ENCODE results near the gene RASA2.

RASA2 gene

DNA sequence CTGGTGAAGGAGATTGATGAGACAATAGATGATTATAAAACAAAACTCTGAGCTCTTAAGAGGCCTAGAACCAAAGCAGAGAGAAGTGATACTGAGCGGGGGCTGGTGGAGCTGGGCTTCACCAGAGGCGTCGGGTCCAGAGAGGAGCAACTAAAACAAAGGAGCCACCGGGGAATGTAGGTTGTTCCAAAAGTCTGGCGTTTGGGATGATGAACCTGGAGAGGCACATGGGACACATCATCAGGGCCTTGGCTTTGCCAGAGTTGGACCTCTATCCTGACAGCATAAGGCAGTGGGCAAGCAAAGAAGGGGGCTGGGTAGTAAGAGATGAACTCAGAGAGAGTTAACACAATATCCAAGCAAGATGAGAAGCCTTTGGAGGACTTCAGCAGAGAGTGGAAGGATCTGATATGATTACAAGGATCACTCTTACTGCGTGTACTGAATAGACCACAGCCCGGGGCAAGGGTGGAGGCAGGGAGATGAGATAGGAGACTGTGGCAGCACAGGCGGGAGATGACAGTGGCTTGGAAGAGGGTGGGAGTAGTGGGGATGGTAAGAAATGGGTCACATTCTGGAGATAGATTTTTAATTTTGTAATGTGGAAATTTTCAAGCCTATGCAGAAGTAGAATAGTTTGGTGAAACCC is 36.0 kb upstream of the RASA2 start:
- no peaks in the 10 kb centered on the region for H3K36me3 ChIP-seq (ENCODE audit: insufficient read depth, low read length)
- H3K79me2 ChIP-seq (ENCODE audit: insufficient read depth, low read length): no peaks in the 10 kb centered on the region
- no peaks in the 10 kb centered on the region for H4K20me1 ChIP-seq (ENCODE audit: insufficient read depth, low read length, poor library complexity, severe bottlenecking)
- H2AFZ ChIP-seq (ENCODE audit: low read length): no peak overlapping the region
- peaks cover 13% of the 10 kb centered on the region for H3K4me1 ChIP-seq (ENCODE audit: insufficient read depth, low read length, poor library complexity, severe bottlenecking)
- TF ChIP-seq CTCF (conservative IDR thresholded peaks at IDR 0.05; ENCODE audit: low read length) (no peak), EZH2phosphoT487 (IDR thresholded peaks at IDR 0.05; ENCODE audit: borderline replicate concordance) (no peak)
- no peaks in the 10 kb centered on the region for H3F3A ChIP-seq (ENCODE audit: low read depth)
- no peaks in the 10 kb centered on the region for H3K9me3 ChIP-seq (ENCODE audit: insufficient read depth, low read depth, low read length)
- H3K4me2 ChIP-seq (ENCODE audit: low read depth, low read length, poor library complexity, severe bottlenecking): no peak overlapping the region
- H3K9me2 ChIP-seq (replicated peaks; ENCODE audit: low read depth, low read length): no peaks in the 10 kb centered on the region
- H3K27me3 ChIP-seq (ENCODE audit: insufficient read depth, low read length, poor library complexity, severe bottlenecking): no peaks in the 10 kb centered on the region
- H3K9ac ChIP-seq (ENCODE audit: low read depth, low read length, poor library complexity, severe bottlenecking): no peak overlapping the region
- no peak overlapping the region for H3K4me3 ChIP-seq (ENCODE audit: low read length, poor library complexity, severe bottlenecking)

GRCh38 chr3:141452045-141452444 is 34.8 kb upstream of the RASA2 start:
- Histone ChIP-seq H3F3A (ENCODE audit: low read depth) (no peaks in the 10 kb centered on the region), H3K9me3 (ENCODE audit: insufficient read depth, low read depth, low read length) (no peaks in the 10 kb centered on the region), H3K4me1 (ENCODE audit: insufficient read depth, low read length, poor library complexity, severe bottlenecking) (peaks cover 13% of the 10 kb centered on the region), H3K9ac (ENCODE audit: low read depth, low read length, poor library complexity, severe bottlenecking) (peak overlapping the region; percentile 33), H3K27me3 (ENCODE audit: insufficient read depth, low read length, poor library complexity, severe bottlenecking) (no peaks in the 10 kb centered on the region), H2AFZ (ENCODE audit: low read length) (peak overlapping the region; percentile 96), H3K4me2 (ENCODE audit: low read depth, low read length, poor library complexity, severe bottlenecking) (peak overlapping the region; percentile 26), H3K36me3 (ENCODE audit: insufficient read depth, low read length) (no peaks in the 10 kb centered on the region), H3K9me2 (replicated peaks; ENCODE audit: low read depth, low read length) (no peaks in the 10 kb centered on the region), H4K20me1 (ENCODE audit: insufficient read depth, low read length, poor library complexity, severe bottlenecking) (no peaks in the 10 kb centered on the region), H3K4me3 (ENCODE audit: low read length, poor library complexity, severe bottlenecking) (no peak overlapping the region), H3K79me2 (ENCODE audit: insufficient read depth, low read length) (no peaks in the 10 kb centered on the region)
- TF ChIP-seq EZH2phosphoT487 (IDR thresholded peaks at IDR 0.05; ENCODE audit: borderline replicate concordance): no peak
- peak; percentile 93 for TF ChIP-seq CTCF (conservative IDR thresholded peaks at IDR 0.05; ENCODE audit: low read length)

DNA sequence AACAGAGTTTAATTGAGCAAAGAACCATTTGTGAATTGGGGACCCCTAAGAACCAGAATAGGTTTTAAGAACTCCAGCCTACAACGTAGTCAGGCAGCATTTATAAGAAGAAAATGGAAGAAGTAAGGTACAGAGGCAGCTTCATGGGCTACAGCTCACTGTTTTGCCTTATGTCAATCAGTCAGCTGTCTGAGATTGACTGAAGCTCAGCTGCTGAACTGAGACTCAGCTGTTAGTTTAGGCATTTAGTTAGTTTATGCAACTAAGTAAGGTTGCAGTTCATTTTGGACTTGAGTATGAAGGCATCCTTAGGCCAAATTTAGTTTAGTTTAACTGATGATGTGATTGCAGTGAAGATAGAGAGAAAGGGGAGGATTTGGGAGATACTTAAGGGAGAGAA is 34.1 kb upstream of the RASA2 start:
- Histone ChIP-seq H3K4me2 (ENCODE audit: low read depth, low read length, poor library complexity, severe bottlenecking) (no peak overlapping the region), H3K36me3 (ENCODE audit: insufficient read depth, low read length) (no peaks in the 10 kb centered on the region), H3F3A (ENCODE audit: low read depth) (no peaks in the 10 kb centered on the region), H2AFZ (ENCODE audit: low read length) (peak overlapping the region; percentile 96), H3K4me3 (ENCODE audit: low read length, poor library complexity, severe bottlenecking) (no peak overlapping the region), H3K9me3 (ENCODE audit: insufficient read depth, low read depth, low read length) (no peaks in the 10 kb centered on the region), H3K9me2 (replicated peaks; ENCODE audit: low read depth, low read length) (no peaks in the 10 kb centered on the region), H3K27me3 (ENCODE audit: insufficient read depth, low read length, poor library complexity, severe bottlenecking) (no peaks in the 10 kb centered on the region), H3K4me1 (ENCODE audit: insufficient read depth, low read length, poor library complexity, severe bottlenecking) (peaks cover 13% of the 10 kb centered on the region), H3K79me2 (ENCODE audit: insufficient read depth, low read length) (no peaks in the 10 kb centered on the region), H3K9ac (ENCODE audit: low read depth, low read length, poor library complexity, severe bottlenecking) (no peak overlapping the region), H4K20me1 (ENCODE audit: insufficient read depth, low read length, poor library complexity, severe bottlenecking) (no peaks in the 10 kb centered on the region)
- no peak for TF ChIP-seq CTCF (conservative IDR thresholded peaks at IDR 0.05; ENCODE audit: low read length)
- no peak for TF ChIP-seq EZH2phosphoT487 (IDR thresholded peaks at IDR 0.05; ENCODE audit: borderline replicate concordance)
